NCI-H1694 treated with DMSO at 0.1 percent for 48 hours (cell line): ENCODE data around the gene GMIP.

ENCODE experiments used
- DNase-seq: peaks from one replicate; lab custom pipeline; 2025; lab: John Stamatoyannopoulos, UW

GMIP gene

GRCh38 chr19:19635313-19635702 lies 8.1 kb downstream of the GMIP start:
- DNase-seq: no peak

- no peak for DNase-seq
These were observed 8.7 kb downstream of the GMIP start for GRCh38 chr19:19634516-19635312.

GRCh38 chr19:19633711-19634515 lies 9.5 kb downstream of the GMIP start:
- no peak for DNase-seq

- DNase-seq: no peak
These were observed 10.8 kb downstream of the GMIP start for GRCh38 chr19:19632661-19633060.

- DNase-seq: no peak
These were observed 12.1 kb downstream of the GMIP start for GRCh38 chr19:19631346-19631745.

- no peak for DNase-seq
These were observed 13.0 kb downstream of the GMIP start for GRCh38 chr19:19630426-19630825.

- DNase-seq: no peak
These were observed 13.4 kb downstream of the GMIP start for GRCh38 chr19:19630062-19630414.

GRCh38 chr19:19628501-19629134 lies 14.8 kb downstream of the GMIP start:
- DNase-seq: peak; percentile 57

- DNase-seq: peak; percentile 51
These were observed 15.6 kb downstream of the GMIP start, which contains the start of gene LPAR2 for GRCh38 chr19:19627621-19628500. Gene LPAR2, minus strand, starts transcription at chr19:19628220. Its CDS starts 945 bp downstream, at chr19:19627275.

GRCh38 chr19:19626516-19627472 lies 16.7 kb downstream of the GMIP start:
- DNase-seq: no peak

GRCh38 chr19:19624032-19624570 lies 19.4 kb downstream of the GMIP start:
- DNase-seq: no peak

- no peak for DNase-seq
These were observed 20.1 kb downstream of the GMIP start for GRCh38 chr19:19623383-19623782.

GRCh38 chr19:19619849-19620210 lies 23.6 kb downstream of the GMIP start:
- no peak for DNase-seq

GRCh38 chr19:19619181-19619848 lies 24.1 kb downstream of the GMIP start:
- DNase-seq: no peak

GRCh38 chr19:19618219-19619051 lies 25.0 kb downstream of the GMIP start, which contains the start of gene PBX4:
Gene PBX4, minus strand, starts transcription at chr19:19618687. Its CDS starts 58 bp downstream, at chr19:19618629.
- peak; percentile 93 for DNase-seq

- no peak for DNase-seq
These were observed 28.4 kb downstream of the GMIP start for GRCh38 chr19:19615086-19615485.

GRCh38 chr19:19613506-19613905 lies 30.0 kb downstream of the GMIP start:
- DNase-seq: no peak

- DNase-seq: no peak
These were observed 32.9 kb downstream of the GMIP start for GRCh38 chr19:19610376-19611202.
